Measurements from ENCODE around the gene CTAG2.
"Not testable (repeated sequence)": the region's sequence is repeated elsewhere in the genome, so short reads cannot be mapped to it uniquely, and the experiment has no call there.

Gene CTAG2

DNA sequence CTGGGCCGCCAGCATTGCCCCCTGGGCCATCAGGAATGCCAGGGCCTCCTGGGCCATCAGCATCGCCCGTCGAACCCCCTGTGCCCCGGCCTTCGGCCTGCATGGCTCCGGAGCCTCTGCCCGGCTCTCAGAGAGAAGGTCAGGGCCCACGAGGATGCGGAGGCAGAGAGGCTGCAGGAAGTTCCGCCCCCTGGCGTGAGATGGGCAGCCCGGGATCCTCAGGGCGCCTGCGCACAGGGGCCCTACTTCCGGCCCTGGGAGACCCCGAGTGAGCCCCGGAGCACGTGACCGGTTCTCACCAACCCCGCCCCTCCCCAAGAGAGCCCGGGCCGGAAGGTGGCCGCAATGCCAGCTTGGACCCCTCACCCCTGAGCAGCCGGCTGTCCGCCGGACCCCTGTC, at the start of gene CTAG2:
Gene CTAG2, minus strand, starts transcription at position 167 of the 400 bp plus-strand sequence. Its CDS starts 64 bp downstream, at position 103.
- DNase-seq = not testable (repeated sequence)

- no peak for DNase-seq
These were observed 45.4 kb upstream of the CTAG2 start for GRCh38 chrX:154698630-154699248.

- no peak for DNase-seq
These were observed 43.3 kb upstream of the CTAG2 start for GRCh38 chrX:154696676-154697045.

DNA sequence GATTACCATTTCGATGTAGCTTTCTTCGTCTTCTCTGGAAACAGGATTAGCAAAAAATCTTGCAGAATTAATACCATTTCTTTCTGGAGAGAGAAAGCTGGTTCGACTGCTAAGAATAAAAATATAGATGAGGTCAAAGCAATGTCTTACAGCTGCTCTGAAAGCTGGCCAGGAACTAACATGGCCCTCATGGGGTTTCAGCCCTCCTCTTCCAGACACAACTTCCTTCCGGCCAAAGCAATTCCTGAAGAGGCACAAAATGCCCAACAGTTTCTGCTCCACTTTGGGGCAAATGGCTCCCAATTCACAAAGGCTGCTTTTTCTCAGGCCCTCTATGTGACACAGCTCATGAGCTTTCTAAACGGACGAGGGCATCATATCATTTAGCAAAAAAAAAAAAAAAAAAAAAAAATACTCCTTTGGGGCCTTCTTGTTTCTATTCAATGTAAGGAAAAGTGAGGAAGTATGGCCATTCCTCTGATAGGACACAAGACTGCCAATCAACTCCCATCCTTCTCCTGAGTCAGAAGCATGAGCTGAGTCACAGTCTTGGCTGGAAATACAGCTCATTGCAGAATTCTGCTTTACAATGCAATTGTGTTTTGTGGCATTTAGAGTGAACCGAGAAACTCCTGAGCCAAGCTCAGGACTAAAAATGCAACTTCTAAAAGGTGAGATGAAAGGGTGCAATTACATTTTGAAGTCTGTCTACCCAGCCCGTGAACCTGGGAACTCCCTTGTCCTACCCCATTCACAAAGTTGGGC, 42.7 kb upstream of the CTAG2 start:
- DNase-seq = peak; percentile 24

DNA sequence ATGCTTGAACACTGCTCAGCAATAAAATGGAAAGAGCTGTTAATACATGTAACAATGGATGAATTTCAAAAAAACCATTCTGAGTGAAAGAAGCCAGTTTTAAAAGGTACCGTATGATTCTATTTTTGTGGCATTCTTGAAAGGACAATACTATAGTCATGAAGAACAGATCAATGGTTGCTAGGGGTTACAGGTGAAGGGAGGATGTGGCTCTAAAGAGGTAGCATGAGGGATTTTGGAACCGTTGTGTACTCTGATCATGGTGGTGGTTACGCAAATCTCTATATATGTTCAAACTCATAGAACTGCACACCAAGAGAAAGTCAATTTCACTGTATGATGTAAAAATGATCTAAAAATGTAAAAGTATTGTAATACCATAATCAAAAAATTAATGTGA, 40.0 kb upstream of the CTAG2 start:
- no peak for DNase-seq

DNA sequence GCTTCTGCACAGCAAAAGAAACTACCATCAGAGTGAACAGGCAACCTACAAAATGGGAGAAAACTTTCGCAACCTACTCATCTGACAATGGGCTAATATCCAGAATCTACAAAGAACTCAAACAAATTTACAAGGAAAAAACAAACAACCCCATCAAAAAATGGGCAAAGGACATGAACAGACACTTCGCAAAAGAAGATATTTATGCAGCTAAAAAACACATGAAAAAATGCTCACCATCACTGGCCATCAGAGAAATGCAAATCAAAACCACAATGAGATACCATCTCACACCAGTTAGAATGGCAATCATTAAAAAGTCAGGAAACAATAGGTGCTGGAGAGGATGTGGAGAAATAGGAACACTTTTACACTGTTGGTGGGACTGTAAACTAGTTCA, 37.1 kb upstream of the CTAG2 start:
- not testable (repeated sequence) for DNase-seq

DNA sequence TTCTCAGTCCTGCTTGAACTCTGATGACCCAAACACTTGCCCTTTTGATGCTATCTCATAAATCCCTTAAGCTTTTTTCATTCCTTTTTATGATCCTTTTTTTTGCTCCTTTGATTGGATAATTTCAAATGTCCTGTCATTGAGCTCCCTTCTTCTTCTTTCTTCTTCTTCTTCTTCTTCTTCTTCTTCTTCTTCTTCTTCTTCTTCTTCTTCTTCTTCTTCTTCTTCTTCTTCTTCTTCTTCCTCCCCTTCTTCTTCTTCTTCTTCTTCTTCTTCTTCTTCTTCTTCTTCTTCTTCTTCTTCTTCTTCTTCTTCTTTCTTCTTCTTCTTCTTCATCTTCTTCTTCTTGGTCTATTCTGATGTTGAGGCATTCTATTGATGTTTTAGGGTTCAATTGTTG, 18.7 kb upstream of the CTAG2 start:
- not testable (repeated sequence) for DNase-seq

- not testable (repeated sequence) for DNase-seq
These were observed 17.5 kb upstream of the CTAG2 start for GRCh38 chrX:154670848-154671247.

DNA sequence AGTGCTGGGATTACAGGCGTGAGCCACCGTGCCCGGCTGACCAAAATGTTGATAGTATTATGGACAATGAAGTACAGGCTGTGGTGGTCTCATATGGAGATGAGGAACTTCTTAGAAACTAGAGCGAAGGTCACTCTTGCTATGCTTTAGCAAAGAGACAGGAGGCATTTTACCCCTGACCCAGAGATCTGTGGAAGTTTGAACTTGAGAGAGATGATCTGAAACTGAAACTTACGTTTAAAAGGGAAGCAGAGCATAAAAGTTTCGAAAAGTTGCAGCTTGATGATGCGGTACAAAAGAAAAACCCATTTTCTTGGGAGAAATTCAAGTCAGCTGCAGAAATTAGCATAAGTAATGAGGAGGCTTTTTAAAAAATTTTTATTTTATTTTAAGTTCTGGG, 8.5 kb upstream of the CTAG2 start:
- DNase-seq = no peak

- DNase-seq = no peak
These were observed 7.8 kb upstream of the CTAG2 start for GRCh38 chrX:154661170-154661569.

GRCh38 chrX:154660541-154660940, 7.2 kb upstream of the CTAG2 start:
- DNase-seq = no peak

- DNase-seq = no peak
These were observed 5.6 kb upstream of the CTAG2 start for GRCh38 chrX:154658957-154659356.

GRCh38 chrX:154658187-154658586, 4.8 kb upstream of the CTAG2 start:
- no peak for DNase-seq

DNA sequence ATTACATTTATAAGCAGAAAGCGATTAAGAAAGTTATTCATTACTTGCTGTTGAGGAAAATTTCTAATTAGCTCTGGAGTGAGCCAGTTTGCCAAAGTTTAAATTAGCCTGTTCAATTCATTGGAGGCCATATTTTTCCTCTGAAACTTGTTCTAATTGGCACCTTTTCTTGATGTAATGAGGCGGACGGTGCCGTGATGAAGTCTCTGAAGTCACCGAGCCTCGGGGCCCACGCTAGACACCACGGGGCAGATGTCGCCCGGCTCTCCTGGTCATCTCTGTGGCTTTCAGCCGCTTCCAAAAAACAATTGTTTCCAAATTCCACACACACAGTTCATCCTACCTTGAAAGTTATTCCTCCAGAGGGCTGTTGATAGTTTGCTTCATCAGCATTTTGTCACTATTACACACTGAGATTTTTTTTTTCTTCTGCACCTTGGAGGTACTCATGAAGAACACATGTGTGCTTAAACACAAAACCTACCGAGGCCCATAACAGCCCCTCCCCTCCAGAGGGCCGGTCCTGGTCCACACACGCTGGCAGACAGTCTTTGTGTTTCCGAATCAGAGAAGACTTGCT, 3.9 kb upstream of the CTAG2 start:
- DNase-seq = no peak

DNA sequence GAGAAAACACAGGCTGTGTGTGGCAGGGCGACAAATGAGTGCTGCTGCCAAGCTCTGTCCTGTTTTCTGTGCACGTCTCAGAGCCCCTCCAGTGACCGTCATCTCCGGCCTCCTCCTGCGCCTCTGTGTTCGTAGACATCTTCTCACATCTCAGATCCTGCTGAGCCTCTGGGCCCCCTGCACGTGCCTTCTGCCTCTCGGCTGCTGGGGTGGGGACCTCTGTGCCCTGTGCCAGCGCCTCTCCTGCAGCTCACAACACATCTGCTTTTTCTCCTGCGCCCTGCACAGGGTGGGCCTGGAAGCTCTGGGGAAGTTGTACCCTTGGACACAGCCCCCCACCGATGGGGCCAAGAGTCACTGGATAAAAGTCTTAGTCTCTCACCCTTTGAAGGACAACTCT, 2.4 kb upstream of the CTAG2 start:
- DNase-seq = no peak

DNA sequence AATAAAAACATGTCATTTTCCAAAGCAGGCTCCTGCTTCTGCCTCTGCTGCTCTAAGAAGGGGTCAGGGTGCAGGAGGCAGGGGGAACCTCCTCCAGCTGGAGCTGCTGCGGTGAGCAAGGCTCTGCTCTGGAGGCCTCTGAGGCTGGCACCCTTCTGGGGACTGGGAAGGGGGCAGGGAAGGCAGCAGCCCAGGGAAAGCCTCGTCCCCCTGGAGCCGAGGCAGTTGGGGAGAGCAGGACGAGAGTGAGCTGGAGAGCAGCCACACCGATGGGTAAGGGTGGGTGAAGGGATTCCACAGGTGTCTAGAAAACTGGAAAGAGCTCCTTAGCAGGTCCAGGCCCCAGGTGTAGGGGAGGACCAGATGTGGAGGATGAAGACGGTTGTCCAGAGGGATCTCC, 2.0 kb upstream of the CTAG2 start:
- no peak for DNase-seq

DNA sequence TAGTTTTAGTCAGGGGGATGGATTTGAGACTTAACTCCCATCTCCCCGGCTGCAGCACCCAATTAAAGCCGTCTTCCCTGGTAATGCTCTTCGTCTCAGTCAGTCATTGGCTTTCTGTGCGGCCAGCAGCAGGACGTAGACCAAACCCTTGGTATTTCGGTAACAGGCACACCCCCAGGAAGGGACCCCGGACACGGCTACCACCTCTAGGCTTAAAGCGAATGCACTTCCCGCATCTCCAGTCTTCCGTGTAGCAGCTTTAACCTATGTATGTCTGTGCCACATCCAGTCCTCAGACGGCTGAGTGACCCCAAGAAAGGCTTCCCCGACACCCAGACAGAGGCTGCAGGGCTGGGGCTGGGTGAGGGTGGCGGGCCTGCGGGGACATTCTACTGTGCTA, 1.5 kb upstream of the CTAG2 start:
- no peak for DNase-seq

DNA sequence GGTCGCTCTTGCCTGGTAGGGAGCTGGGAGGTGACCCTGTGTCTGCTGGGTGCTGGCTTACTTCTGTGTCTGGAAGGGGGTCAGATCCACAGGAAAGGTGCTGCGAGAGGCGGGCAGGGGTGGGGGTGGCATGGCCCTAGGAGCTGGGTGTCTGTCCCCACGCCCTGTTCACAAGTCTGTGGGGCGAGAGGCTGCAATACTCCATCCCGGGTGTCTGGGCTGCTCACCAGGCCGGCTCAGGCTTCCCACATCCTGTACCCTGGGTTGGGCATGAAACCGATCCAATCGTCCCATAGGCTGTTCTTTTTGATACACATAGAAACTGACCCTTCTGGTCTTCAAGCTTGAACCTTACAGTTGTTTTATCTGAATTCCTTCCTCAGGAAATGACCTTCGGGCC, 993 bp upstream of the CTAG2 start:
- no peak for DNase-seq

- DNase-seq = no peak
These were observed 354 bp downstream of the CTAG2 start for GRCh38 chrX:154653048-154653401.

- DNase-seq = no peak
These were observed 900 bp downstream of the CTAG2 start for GRCh38 chrX:154652311-154653047.

DNA sequence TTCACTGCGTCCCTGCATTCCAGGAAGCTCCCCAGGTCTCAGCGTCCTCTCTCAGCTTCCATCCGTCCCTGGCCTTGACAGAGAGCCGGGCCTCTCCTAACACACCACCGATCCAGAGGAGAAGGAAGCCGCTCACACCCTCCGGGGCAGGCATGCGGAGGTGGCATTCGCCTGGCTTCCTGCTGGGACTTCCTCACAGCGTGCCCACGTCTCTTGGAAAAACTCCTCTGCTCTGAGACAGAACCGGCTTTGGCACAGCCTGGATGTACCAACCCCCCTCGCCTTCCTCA, 3.2 kb downstream of the CTAG2 start:
- no peak for DNase-seq

DNA sequence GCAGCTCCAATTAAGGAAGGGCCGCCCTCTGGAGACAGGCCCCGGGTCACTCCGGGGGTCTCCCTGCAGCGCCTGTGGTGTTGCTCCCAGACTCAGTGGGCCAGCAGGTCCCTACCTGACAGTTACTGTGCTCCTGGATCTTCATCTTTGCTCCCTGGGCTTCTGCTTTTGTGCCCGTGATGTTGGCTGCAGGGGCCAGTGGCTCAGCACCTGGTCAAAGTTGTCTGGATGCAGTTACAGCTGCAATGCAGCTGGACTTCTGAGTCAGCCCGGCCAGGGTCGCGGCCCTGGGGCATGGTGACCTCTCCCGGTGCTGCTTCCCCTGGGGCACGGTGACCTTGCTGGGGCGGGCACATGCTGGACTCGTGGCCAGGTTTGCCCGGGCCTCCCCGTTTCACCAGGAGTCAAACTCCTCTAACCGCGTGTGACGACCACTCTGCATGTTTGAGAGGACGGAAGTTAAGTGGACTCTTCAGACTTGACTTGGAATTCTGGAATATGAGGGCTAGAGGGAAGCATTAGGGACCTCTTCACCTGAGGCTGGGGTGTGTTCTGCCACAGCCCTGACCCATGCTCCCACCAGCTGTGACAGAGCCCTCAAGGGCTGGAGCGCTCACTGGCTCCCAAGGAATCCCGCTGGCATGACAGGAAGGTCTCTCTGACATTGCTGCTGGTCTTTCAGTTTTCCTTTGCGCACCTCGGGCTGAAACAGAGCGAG, 3.7 kb downstream of the CTAG2 start:
- DNase-seq = no peak

- no peak for DNase-seq
These were observed 4.4 kb downstream of the CTAG2 start for GRCh38 chrX:154648931-154649330.

Measured in stimulated activated CD8-positive, alpha-beta memory T cell treated with anti-CD3 and anti-CD28 coated beads, Interleukin-4, amount 100 ng/mL, for 48 hours (primary cell).